Measurements from ENCODE around the gene DAD1.

Gene DAD1

GRCh38 chr14:22523283-22523682 lies 65.7 kb downstream of the DAD1 start:
- Histone ChIP-seq H3K36me3 (ENCODE audit: insufficient read depth, low read length) (no peaks in the 10 kb centered on the region), H3K9me3 (ENCODE audit: control insufficient read depth, insufficient read depth, low read length) (peaks cover 3% of the 10 kb centered on the region; the same call in 1 of the 2 replicates), H3K4me1 (ENCODE audit: insufficient read depth, low read length) (peaks cover 6% of the 10 kb centered on the region), H3K9ac (ENCODE audit: low read depth, low read length) (no peak overlapping the region)

- Histone ChIP-seq H3K36me3 (ENCODE audit: insufficient read depth, low read length) (no peaks in the 10 kb centered on the region), H3K9ac (ENCODE audit: low read depth, low read length) (no peak overlapping the region), H3K4me1 (ENCODE audit: insufficient read depth, low read length) (peaks cover 10% of the 10 kb centered on the region), H3K9me3 (ENCODE audit: control insufficient read depth, insufficient read depth, low read length) (no peaks in the 10 kb centered on the region)
Observed at GRCh38 chr14:22522466-22522957, 66.5 kb downstream of the DAD1 start.

GRCh38 chr14:22521449-22522239 lies 67.4 kb downstream of the DAD1 start:
- H3K4me1 ChIP-seq (ENCODE audit: insufficient read depth, low read length): peaks cover 8% of the 10 kb centered on the region
- H3K9me3 ChIP-seq (ENCODE audit: control insufficient read depth, insufficient read depth, low read length): no peaks in the 10 kb centered on the region
- H3K9ac ChIP-seq (ENCODE audit: low read depth, low read length): no peak overlapping the region
- no peaks in the 10 kb centered on the region for H3K36me3 ChIP-seq (ENCODE audit: insufficient read depth, low read length)

- no peaks in the 10 kb centered on the region for H3K36me3 ChIP-seq (ENCODE audit: insufficient read depth, low read length)
- peaks cover 5% of the 10 kb centered on the region; the same call in 1 of the 2 replicates for H3K4me1 ChIP-seq (ENCODE audit: insufficient read depth, low read length)
- no peak overlapping the region for H3K9ac ChIP-seq (ENCODE audit: low read depth, low read length)
- no peaks in the 10 kb centered on the region for H3K9me3 ChIP-seq (ENCODE audit: control insufficient read depth, insufficient read depth, low read length)
Observed at GRCh38 chr14:22520796-22521195, 68.2 kb downstream of the DAD1 start.

- H3K9ac ChIP-seq (ENCODE audit: low read depth, low read length): no peak overlapping the region
- H3K36me3 ChIP-seq (ENCODE audit: insufficient read depth, low read length): no peaks in the 10 kb centered on the region
- H3K4me1 ChIP-seq (ENCODE audit: insufficient read depth, low read length): peaks cover 5% of the 10 kb centered on the region; the same call in 1 of the 2 replicates
- H3K9me3 ChIP-seq (ENCODE audit: control insufficient read depth, insufficient read depth, low read length): no peaks in the 10 kb centered on the region
Observed at GRCh38 chr14:22519877-22520685, 68.9 kb downstream of the DAD1 start.

- no peaks in the 10 kb centered on the region for H3K9me3 ChIP-seq (ENCODE audit: control insufficient read depth, insufficient read depth, low read length)
- H3K4me1 ChIP-seq (ENCODE audit: insufficient read depth, low read length): peaks cover 5% of the 10 kb centered on the region; the same call in 1 of the 2 replicates
- no peaks in the 10 kb centered on the region for H3K36me3 ChIP-seq (ENCODE audit: insufficient read depth, low read length)
- H3K9ac ChIP-seq (ENCODE audit: low read depth, low read length): no peak overlapping the region
Observed at GRCh38 chr14:22518073-22518472, 71.0 kb downstream of the DAD1 start.

GRCh38 chr14:22517117-22517720 lies 71.8 kb downstream of the DAD1 start:
- no peaks in the 10 kb centered on the region for H3K9me3 ChIP-seq (ENCODE audit: control insufficient read depth, insufficient read depth, low read length)
- no peaks in the 10 kb centered on the region for H3K36me3 ChIP-seq (ENCODE audit: insufficient read depth, low read length)
- no peak overlapping the region for H3K9ac ChIP-seq (ENCODE audit: low read depth, low read length)
- H3K4me1 ChIP-seq (ENCODE audit: insufficient read depth, low read length): peaks cover 5% of the 10 kb centered on the region; the same call in 1 of the 2 replicates

GRCh38 chr14:22515929-22516328 lies 73.1 kb downstream of the DAD1 start:
- Histone ChIP-seq H3K9me3 (ENCODE audit: control insufficient read depth, insufficient read depth, low read length) (no peaks in the 10 kb centered on the region), H3K4me1 (ENCODE audit: insufficient read depth, low read length) (peaks cover 12% of the 10 kb centered on the region), H3K9ac (ENCODE audit: low read depth, low read length) (no peak overlapping the region), H3K36me3 (ENCODE audit: insufficient read depth, low read length) (no peaks in the 10 kb centered on the region)
